ENCODE results near the gene CEP131. TPM values are rescaled to one million over a fixed set of nuclear protein-coding genes. Genes with fewer than 3 reads are reported as not detected.

The CEP131 gene
- total and polyA plus RNA-seq, 7 donors, result 1.8 to 11.6 (median 5.0) TPM

DNA sequence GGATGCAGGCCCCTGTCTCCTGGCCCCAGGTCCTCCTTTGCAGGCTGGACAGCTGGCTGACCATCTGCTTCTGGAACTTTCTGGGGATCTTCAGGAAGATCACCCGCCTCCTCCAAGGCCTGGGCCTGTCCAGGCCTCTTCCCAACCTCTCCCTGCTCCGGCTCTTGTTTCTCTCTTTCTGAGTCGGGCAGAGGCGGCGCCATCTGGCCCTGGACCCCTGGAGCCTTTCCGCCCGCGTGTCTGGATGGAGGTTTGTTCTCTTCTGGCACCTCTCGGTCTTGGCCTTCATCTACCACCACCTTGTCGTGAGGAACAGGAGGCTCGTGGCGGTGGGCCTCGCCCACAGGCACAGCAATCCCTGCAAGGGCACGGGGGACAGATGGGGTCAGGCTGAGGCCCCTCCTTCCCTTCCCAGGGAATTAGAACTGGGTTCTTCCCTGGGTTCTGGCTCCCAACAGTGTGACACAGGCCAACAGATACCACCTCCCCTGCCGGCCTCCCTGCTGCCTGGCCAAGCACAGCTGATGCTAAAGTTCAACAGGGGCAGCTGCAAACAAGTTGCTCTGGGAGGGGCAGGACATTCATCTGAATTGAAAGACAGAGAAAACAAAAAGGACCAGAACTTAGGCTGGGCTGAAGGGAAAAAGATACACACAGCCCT lies 29.7 kb upstream of the CEP131 start:
- TF ChIP-seq CTCF (IDR thresholded peaks at IDR 0.05) (no peak), POLR2A (IDR thresholded peaks at IDR 0.05) (no peak), EP300 (IDR thresholded peaks at IDR 0.05) (no peak), POLR2AphosphoS5 (IDR thresholded peaks at IDR 0.05) (no peak)
- Histone ChIP-seq H3K36me3 (peaks cover 0 to 35% (median 0%) of the 10 kb centered on the region in 4 donors), H3K4me3 (no peak overlapping the region), H3K4me1 (peaks cover 0 to 19% (median 18%) of the 10 kb centered on the region in 4 donors), H3K27me3 (no peaks in the 10 kb centered on the region), H3K9me3 (no peaks in the 10 kb centered on the region), H3K27ac (no peak overlapping the region)
- DNase-seq, result no peak
- 58 to 85% methylated on average over 15 of the region's 15 CpGs for WGBS, 2 donors
- intact Hi-C loops (cut with DNase I), result no loop called here

DNA sequence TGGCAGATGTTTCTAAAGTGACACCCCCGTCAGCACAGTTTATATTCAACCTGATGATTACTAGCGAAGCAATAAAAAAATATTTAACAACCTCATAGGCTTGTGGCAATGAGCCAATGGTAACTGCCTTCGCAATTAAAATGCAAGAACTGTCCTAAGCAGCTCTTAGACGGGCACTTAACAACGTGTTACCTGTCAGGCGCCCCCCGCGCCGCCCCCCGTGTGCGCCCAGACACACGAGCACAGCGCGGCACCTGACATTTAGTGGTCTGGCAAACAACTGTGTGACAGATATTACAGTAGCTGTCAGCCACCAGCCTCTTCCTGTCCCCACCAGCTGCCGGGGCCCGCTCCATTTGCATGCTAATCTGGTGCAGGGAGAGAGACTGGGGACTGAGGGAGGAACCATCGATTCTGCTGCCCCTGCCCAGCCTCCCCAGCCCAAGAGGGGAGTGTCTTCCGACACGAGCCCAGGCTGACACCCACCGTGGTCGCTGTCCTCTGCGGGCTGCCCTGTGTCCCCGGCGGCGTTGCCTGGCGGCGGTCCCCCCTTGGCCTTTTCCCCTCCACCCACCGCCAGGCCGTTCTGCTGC lies 29.0 kb upstream of the CEP131 start:
- H3K4me1 ChIP-seq, result peaks cover 0 to 19% (median 18%) of the 10 kb centered on the region in 4 donors
- no peak for TF ChIP-seq CTCF (IDR thresholded peaks at IDR 0.05)
- no peak for TF ChIP-seq POLR2A (IDR thresholded peaks at IDR 0.05)
- no peak for TF ChIP-seq POLR2AphosphoS5 (IDR thresholded peaks at IDR 0.05)
- no peak for TF ChIP-seq EP300 (IDR thresholded peaks at IDR 0.05)
- DNase-seq, result no peak
- H3K4me3 ChIP-seq, result no peak overlapping the region
- WGBS, 2 donors, result 19 to 62% methylated on average over 29 of the region's 29 CpGs
- H3K27ac ChIP-seq, result no peak overlapping the region
- intact Hi-C loops (cut with DNase I), result no loop called here
- no peaks in the 10 kb centered on the region for H3K9me3 ChIP-seq
- H3K36me3 ChIP-seq, result peaks cover 0 to 35% (median 0%) of the 10 kb centered on the region in 4 donors
- H3K27me3 ChIP-seq, result no peaks in the 10 kb centered on the region

DNA sequence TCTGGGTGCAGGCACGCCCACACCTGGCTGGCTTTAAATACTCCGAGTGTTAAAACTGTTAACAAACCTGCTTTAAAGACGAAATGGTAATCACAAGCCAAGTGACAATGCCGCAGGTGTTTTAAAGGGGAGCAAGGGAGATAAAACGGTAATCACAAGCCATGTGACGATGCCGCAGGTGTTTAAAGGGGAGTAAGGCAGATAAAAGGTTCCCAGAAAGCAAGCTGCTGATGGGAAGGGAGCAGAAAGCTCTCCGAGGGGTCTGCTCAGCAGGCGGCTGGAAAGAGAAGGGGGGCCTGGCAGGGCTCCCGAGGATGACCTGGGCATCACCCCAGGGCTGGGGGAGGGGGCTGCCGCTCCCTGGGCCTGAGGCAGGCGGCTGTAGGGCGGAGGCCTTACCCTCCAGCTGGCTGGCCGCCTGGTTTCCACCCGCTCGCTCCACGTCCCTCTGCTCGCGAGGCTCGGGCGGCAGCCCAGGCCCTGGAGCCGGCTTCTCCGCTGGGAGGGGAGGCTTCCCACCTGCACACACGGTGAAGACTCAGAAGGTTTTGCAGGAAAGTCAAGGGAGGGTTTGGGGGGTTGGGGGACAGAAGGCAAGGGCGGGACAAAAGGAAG lies 28.4 kb upstream of the CEP131 start:
- Histone ChIP-seq H3K36me3 (peaks cover 0 to 40% (median 0%) of the 10 kb centered on the region in 4 donors), H3K4me1 (peaks cover 0 to 19% (median 18%) of the 10 kb centered on the region in 4 donors), H3K27ac (no peak overlapping the region), H3K27me3 (no peaks in the 10 kb centered on the region), H3K9me3 (no peaks in the 10 kb centered on the region), H3K4me3 (no peak overlapping the region)
- no peak for TF ChIP-seq POLR2AphosphoS5 (IDR thresholded peaks at IDR 0.05)
- no peak for TF ChIP-seq POLR2A (IDR thresholded peaks at IDR 0.05)
- no peak for TF ChIP-seq CTCF (IDR thresholded peaks at IDR 0.05)
- TF ChIP-seq EP300 (IDR thresholded peaks at IDR 0.05), result no peak
- intact Hi-C loops (cut with DNase I), result no loop called here
- no peak for DNase-seq
- 17 to 63% methylated on average over 25 of the region's 25 CpGs for WGBS, 2 donors

DNA sequence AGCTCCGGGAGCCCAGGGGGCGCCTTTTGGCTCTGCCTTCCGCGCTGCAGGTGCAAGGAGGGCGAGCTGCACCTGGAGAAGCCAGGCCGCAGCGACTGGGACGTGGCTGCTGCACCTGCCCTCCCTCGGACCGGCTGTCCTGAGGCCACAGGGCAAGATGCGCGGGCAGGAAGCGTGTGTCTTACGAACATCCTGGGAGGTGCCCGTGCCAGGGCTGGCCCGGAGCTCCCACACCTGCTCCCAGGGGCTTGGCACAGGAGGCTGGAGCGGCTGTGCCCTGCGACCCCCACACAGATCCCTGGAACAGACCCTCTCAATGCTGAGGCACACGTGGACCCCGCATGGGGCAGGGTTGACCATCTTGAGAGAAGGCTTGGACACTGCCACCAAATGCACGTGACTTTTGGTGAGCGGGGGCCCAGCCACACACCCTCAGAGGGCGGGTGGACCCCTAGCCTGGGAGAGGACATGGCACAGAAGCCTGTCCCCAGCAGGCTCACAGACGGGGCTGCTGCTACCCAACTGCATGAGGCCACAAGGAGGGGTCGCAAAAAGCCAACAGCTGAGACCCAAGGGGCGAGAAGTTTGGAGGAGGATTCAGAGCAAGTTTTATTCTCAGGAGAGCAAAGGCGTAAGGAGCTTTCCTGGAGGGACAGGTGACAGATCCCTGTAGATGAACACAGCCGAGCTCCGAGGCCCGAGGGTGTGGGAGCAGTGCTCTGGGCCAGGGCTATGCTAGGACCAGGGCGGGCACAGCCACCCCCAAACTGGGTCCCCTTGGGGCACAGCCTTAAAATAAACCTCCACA lies 27.7 kb upstream of the CEP131 start:
- Histone ChIP-seq H3K27ac (no peak overlapping the region), H3K4me1 (peaks cover 0 to 16% (median 13%) of the 10 kb centered on the region in 4 donors), H3K9me3 (no peaks in the 10 kb centered on the region), H3K27me3 (no peaks in the 10 kb centered on the region), H3K36me3 (peaks cover 0 to 42% (median 0%) of the 10 kb centered on the region in 4 donors), H3K4me3 (no peak overlapping the region)
- TF ChIP-seq POLR2A (IDR thresholded peaks at IDR 0.05), result no peak
- no peak for TF ChIP-seq CTCF (IDR thresholded peaks at IDR 0.05)
- TF ChIP-seq POLR2AphosphoS5 (IDR thresholded peaks at IDR 0.05), result no peak
- TF ChIP-seq EP300 (IDR thresholded peaks at IDR 0.05), result no peak
- no peak for DNase-seq
- intact Hi-C loops (cut with DNase I), result no loop called here
- WGBS, 2 donors, result 28 to 74% methylated on average over 31 of the region's 31 CpGs

Data from sigmoid colon (tissue), 7 donors.